Kidney (tissue), 14 donors: ENCODE data around the gene CYP2W1. TPM values are rescaled to one million over a fixed set of nuclear protein-coding genes. Genes with fewer than 3 reads are reported as not detected.

ENCODE experiments used
- DNase-seq, 5 donors: peaks; one replicate each; pipeline ENCODE4 v3.0.0-alpha.2; 2013 to 2020
- FAIRE-seq: peaks from 2 replicates; lab custom pipeline; 2012; peaks lifted over from hg19 to GRCh38; lab: Jason Lieb, UNC
- H3K27ac ChIP-seq, 2 donors: one replicate each; pipeline ENCODE4 v1.7.0; 2013; ENCODE audit warnings: low read depth in 2 of 2, low read length in 2 of 2, inconsistent platforms in 1 of 2
- H3K27me3 ChIP-seq: one replicate; pipeline ENCODE4 v1.7.1; 2013; ENCODE audit warnings: low read length, inconsistent platforms; ENCODE audit not compliant: control insufficient read depth, insufficient read depth
- H3K36me3 ChIP-seq, 3 donors: one replicate each; pipeline versions ENCODE4 v1.7.0 to v1.7.1; 2013; ENCODE audit warnings: low read length in 3 of 3, control low read depth in 1 of 3, inconsistent platforms in 1 of 3; ENCODE audit not compliant: insufficient read depth in 3 of 3, control insufficient read depth in 2 of 3
- H3K4me1 ChIP-seq, 3 donors: one replicate each; pipeline versions ENCODE4 v1.7.0 to v1.7.1; 2013; ENCODE audit warnings: low read length in 3 of 3, inconsistent platforms in 1 of 3, low read depth in 1 of 3; ENCODE audit not compliant: control insufficient read depth in 2 of 3, insufficient read depth in 2 of 3
- H3K4me3 ChIP-seq, 3 donors: one replicate each; pipeline versions ENCODE4 v1.7.0 to v1.8.1; 2013; ENCODE audit warnings: low read length in 3 of 3, control low read depth in 1 of 3, inconsistent platforms in 1 of 3
- H3K9ac ChIP-seq, 3 donors: one replicate each; pipeline versions ENCODE4 v1.7.0 to v1.7.1; 2013; ENCODE audit warnings: low read length in 3 of 3, control low read depth in 1 of 3, inconsistent platforms in 1 of 3
- H3K9me3 ChIP-seq, 3 donors: one replicate each; pipeline versions ENCODE4 v1.7.0 to v1.7.1; 2013; ENCODE audit warnings: low read length in 3 of 3, control low read depth in 1 of 3, inconsistent platforms in 1 of 3; ENCODE audit not compliant: control insufficient read depth in 2 of 3, insufficient read depth in 1 of 3
- intact Hi-C: fragments of 100-400 bp; cut with DNase I; formaldehyde crosslinking; loops from one replicate; pipeline ENCODE4 v1.11.1; 2022
- polyA plus RNA-seq: library from polyadenylated mRNA; stranded (reverse); fragments of 350-450 nt; fragmentation: Illumina TruSeq; extraction: RNeasy Lipid Tissue Mini Kit (QIAGEN cat#74804); gene quantifications from one replicate; pipeline ENCODE4 v1.2.3, GENCODE V29; 2014; ENCODE audit warnings: low read depth, low replicate concordance; ENCODE audit not compliant: insufficient read depth
- total RNA-seq: library from RNA; stranded (reverse); fragmentation: NEBNext Ultra II Directional; extraction: Animal tissue kit (Norgen Biotek cat#: 25700); gene quantifications from one replicate; pipeline ENCODE4 v1.2.1, GENCODE V29; 2021
- TF ChIP-seq, protein P1 (sequence below): IDR thresholded peaks from 3 replicates; pipeline ENCODE4 v1.5.1; 2012; ENCODE audit warnings: mild to moderate bottlenecking, moderate library complexity, borderline replicate concordance; ENCODE audit not compliant: insufficient read depth; ENCODE audit errors: extremely low read depth
- donor health status: control.
- donor health status: control.
- donor health status: control.
- donor health status: control.
- donor health status: control.
- donor health status: DM: yes; HTN: yes; CAD: no.
- donor health status: Normal renal cell carcinoma (clear cell type).

The CYP2W1 gene
- total and polyA plus RNA-seq, 2 donors from 2014 or later: 0.13 to 0.17 TPM

DNA sequence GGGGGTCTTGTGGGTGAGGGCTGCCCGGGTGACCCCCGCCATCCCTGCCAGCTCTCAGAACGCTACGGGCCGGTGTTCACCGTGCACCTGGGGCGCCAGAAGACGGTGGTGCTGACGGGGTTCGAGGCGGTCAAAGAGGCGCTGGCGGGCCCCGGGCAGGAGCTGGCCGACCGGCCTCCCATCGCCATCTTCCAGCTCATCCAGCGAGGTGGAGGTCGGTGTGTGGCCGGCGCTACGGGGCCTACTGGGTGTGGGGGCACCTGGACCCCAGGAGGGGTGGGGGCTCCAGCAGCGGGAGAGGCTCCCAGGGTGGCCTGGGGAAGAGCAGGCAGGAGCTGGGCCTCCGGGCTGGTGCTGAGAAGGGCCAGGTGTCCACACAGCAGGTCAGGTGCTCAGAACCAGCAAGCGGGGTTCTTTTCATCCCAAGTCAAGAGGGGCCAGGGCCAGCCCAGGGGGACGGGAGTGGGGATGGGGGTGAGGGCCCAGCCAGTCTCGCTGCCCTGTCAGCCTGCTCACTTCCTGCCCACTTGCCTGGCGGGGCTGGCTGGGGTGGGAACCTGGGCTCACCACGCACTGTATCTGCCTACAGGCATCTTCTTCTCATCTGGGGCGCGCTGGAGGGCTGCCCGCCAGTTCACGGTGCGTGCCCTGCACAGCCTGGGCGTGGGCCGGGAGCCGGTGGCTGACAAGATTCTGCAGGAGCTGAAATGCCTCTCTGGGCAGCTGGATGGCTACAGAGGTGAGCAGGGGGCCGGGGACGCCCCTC is 1.6 kb downstream of the CYP2W1 start:
- TF ChIP-seq, protein P1, sequence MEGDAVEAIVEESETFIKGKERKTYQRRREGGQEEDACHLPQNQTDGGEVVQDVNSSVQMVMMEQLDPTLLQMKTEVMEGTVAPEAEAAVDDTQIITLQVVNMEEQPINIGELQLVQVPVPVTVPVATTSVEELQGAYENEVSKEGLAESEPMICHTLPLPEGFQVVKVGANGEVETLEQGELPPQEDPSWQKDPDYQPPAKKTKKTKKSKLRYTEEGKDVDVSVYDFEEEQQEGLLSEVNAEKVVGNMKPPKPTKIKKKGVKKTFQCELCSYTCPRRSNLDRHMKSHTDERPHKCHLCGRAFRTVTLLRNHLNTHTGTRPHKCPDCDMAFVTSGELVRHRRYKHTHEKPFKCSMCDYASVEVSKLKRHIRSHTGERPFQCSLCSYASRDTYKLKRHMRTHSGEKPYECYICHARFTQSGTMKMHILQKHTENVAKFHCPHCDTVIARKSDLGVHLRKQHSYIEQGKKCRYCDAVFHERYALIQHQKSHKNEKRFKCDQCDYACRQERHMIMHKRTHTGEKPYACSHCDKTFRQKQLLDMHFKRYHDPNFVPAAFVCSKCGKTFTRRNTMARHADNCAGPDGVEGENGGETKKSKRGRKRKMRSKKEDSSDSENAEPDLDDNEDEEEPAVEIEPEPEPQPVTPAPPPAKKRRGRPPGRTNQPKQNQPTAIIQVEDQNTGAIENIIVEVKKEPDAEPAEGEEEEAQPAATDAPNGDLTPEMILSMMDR: no peak
- Histone ChIP-seq H3K36me3 (no peaks in the 10 kb centered on the region), H3K27ac (no peak overlapping the region), H3K4me3 (no peak overlapping the region), H3K27me3 (no peaks in the 10 kb centered on the region), H3K9me3 (no peaks in the 10 kb centered on the region), H3K4me1 (peaks cover 0 to 3% (median 0%) of the 10 kb centered on the region in 3 donors), H3K9ac (no peak overlapping the region)
- FAIRE-seq (no peak), DNase-seq (peak in 1 of 5 donors; percentile 50)
- intact Hi-C loops: no loop called here

GRCh38 chr7:985127-985416 is 2.1 kb downstream of the CYP2W1 start:
- H3K27ac ChIP-seq: no peak overlapping the region
- intact Hi-C loops: no loop called here
- H3K36me3 ChIP-seq: no peaks in the 10 kb centered on the region
- H3K9ac ChIP-seq: no peak overlapping the region
- TF ChIP-seq, protein P1: no peak
- DNase-seq (peak in 1 of 5 donors; percentile 47), FAIRE-seq (no peak)
- H3K4me3 ChIP-seq: no peak overlapping the region
- H3K9me3 ChIP-seq: no peaks in the 10 kb centered on the region
- no peaks in the 10 kb centered on the region for H3K27me3 ChIP-seq
- peaks cover 0 to 3% (median 0%) of the 10 kb centered on the region in 3 donors for H3K4me1 ChIP-seq

DNA sequence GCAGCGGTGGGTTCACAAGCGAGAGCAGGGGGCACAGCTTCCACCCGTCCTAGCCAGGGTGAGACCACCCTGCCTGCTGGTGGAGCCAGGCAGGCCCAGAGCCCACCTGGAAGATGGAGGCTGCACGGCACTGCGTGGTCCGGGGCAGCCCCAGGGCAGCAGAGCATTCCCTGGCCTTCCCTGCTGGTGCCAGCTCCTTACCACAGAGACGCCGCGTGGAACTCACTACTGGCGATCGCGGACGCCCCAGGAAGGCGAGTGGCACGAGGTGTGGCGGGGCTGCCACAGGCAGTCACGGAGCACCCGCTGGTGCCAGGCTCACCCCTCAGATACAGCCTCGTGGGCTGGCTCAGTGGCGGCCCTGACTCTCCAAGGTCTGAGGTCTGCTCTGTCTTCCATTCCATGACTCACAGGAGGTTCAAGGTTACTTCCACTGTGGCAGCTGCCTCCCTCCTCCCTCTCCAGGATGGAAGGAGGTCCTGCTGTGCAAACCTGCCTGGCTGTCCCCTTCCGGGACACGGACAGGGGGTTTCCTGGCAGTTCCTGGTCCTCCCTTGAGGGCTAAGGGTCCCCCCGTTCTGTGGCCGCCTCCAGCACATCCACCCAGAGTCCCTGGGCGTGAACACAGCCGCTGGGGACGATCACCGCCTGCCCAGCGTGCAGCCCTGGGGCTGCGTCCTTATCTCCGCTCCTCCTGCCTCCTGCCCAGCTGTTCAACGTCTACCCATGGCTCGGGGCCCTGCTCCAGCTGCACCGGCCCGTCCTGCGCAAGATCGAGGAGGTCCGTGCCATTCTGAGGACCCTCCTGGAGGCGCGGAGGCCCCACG is 3.1 kb downstream of the CYP2W1 start:
- H3K27me3 ChIP-seq: no peaks in the 10 kb centered on the region
- no peak overlapping the region for H3K9ac ChIP-seq
- peaks cover 0 to 3% (median 0%) of the 10 kb centered on the region in 3 donors for H3K4me1 ChIP-seq
- H3K4me3 ChIP-seq: no peak overlapping the region
- TF ChIP-seq, protein P1: no peak
- no peaks in the 10 kb centered on the region for H3K9me3 ChIP-seq
- intact Hi-C loops: no loop called here
- H3K27ac ChIP-seq: no peak overlapping the region
- H3K36me3 ChIP-seq: no peaks in the 10 kb centered on the region
- peak in 2 of 5 donors; percentile 52 to 70 for DNase-seq
- FAIRE-seq: no peak
